Trophoblast cell (in vitro differentiated cells and primary cell): ENCODE data around the gene MYZAP.
A peak's percentile ranks its signal among the peaks of the same experiment; 100 is the strongest.

ENCODE experiments used
- DNase-seq, 2 donors: peaks; one replicate each; pipeline ENCODE4 v3.0.0-alpha.2; 2016
- H2AFZ ChIP-seq: 2 replicates; pipeline ENCODE4 v1.6.1; 2013; ENCODE audit warnings: low read length, moderate library complexity, mild to moderate bottlenecking; ENCODE audit not compliant: insufficient read depth, poor library complexity
- H2AK5ac ChIP-seq: 2 replicates; pipeline ENCODE4 v1.6.1; 2013; ENCODE audit warnings: mild to moderate bottlenecking, low read length
- H2BK120ac ChIP-seq: 2 replicates; pipeline ENCODE4 v1.6.1; 2013; ENCODE audit warnings: low read length, mild to moderate bottlenecking, moderate library complexity; ENCODE audit not compliant: insufficient read depth, poor library complexity
- H2BK12ac ChIP-seq: 2 replicates; pipeline ENCODE4 v1.6.1; 2013; ENCODE audit warnings: mild to moderate bottlenecking, low read length, moderate library complexity
- H2BK5ac ChIP-seq: 2 replicates; pipeline ENCODE4 v1.6.1; 2013; ENCODE audit warnings: low read length, low read depth, moderate library complexity, mild to moderate bottlenecking; ENCODE audit not compliant: poor library complexity
- H3K14ac ChIP-seq: 2 replicates; pipeline ENCODE4 v1.6.1; 2013; ENCODE audit warnings: mild to moderate bottlenecking, low read length
- H3K18ac ChIP-seq: 2 replicates; pipeline ENCODE4 v1.6.1; 2013; ENCODE audit warnings: mild to moderate bottlenecking, low read length
- H3K23ac ChIP-seq: 2 replicates; pipeline ENCODE4 v1.6.1; 2013; ENCODE audit warnings: low read length
- H3K27ac ChIP-seq: 2 replicates; pipeline ENCODE4 v1.5.1; 2013; ENCODE audit warnings: low read depth, mild to moderate bottlenecking, inconsistent platforms, low read length, moderate library complexity
- H3K27me3 ChIP-seq: 2 replicates; pipeline ENCODE4 v1.6.1; 2013; ENCODE audit warnings: inconsistent platforms, mild to moderate bottlenecking, low read length, moderate library complexity; ENCODE audit not compliant: insufficient read depth
- H3K36me3 ChIP-seq, 2 experiments: 1 replicate in 1 of 2; 2 replicates in 1 of 2; pipeline ENCODE4 v1.6.1; 2013; ENCODE audit warnings: low read length in 2 of 2, mild to moderate bottlenecking in 2 of 2, moderate library complexity in 1 of 2; ENCODE audit not compliant: insufficient read depth in 2 of 2, control insufficient read depth in 1 of 2
- H3K4ac ChIP-seq: 2 replicates; pipeline ENCODE4 v1.6.1; 2013; ENCODE audit warnings: low read depth, mild to moderate bottlenecking, low read length, moderate library complexity
- H3K4me1 ChIP-seq, 2 experiments: 1 replicate in 1 of 2; 2 replicates in 1 of 2; pipeline ENCODE4 v1.6.1; 2013; ENCODE audit warnings: low read length in 2 of 2, mild to moderate bottlenecking in 2 of 2, moderate library complexity in 1 of 2; ENCODE audit not compliant: insufficient read depth in 2 of 2, control insufficient read depth in 1 of 2
- H3K4me2 ChIP-seq: 2 replicates; pipeline ENCODE4 v1.6.1; 2013; ENCODE audit warnings: inconsistent platforms, mild to moderate bottlenecking, low read length, moderate library complexity
- H3K4me3 ChIP-seq: 2 replicates; pipeline ENCODE4 v1.5.1; 2013; ENCODE audit warnings: mild to moderate bottlenecking, low read depth, low read length, inconsistent platforms
- H3K79me1 ChIP-seq: one replicate; pipeline ENCODE4 v1.6.1; 2013; ENCODE audit warnings: low read length
- H3K79me2 ChIP-seq: 2 replicates; pipeline ENCODE4 v1.6.1; 2013; ENCODE audit warnings: low read length, mild to moderate bottlenecking; ENCODE audit not compliant: control insufficient read depth, insufficient read depth, poor library complexity
- H3K9ac ChIP-seq: 2 replicates; pipeline ENCODE4 v1.6.1; 2013; ENCODE audit warnings: mild to moderate bottlenecking, low read length
- H3K9me3 ChIP-seq: 2 replicates; pipeline ENCODE4 v1.6.1; 2013; ENCODE audit warnings: low read depth, mild to moderate bottlenecking, control low read depth, inconsistent platforms, low read length; ENCODE audit not compliant: insufficient read depth
- H4K12ac ChIP-seq: 2 replicates; pipeline ENCODE4 v1.6.1; 2013; ENCODE audit warnings: low read depth, mild to moderate bottlenecking, low read length, moderate library complexity
- H4K8ac ChIP-seq: 2 replicates; pipeline ENCODE4 v1.6.1; 2013; ENCODE audit warnings: low read depth, mild to moderate bottlenecking, low read length, moderate library complexity
- H4K91ac ChIP-seq: one replicate; pipeline ENCODE4 v1.6.1; 2013; ENCODE audit warnings: low read depth, mild to moderate bottlenecking, low read length, moderate library complexity
- WGBS: extraction: QIAGEN DNeasy Blood & Tissue Kit; methylation state at CpG from one replicate; pipeline ENCODE4 v1.1.7; 2013; ENCODE audit warnings: missing lambda C conversion rate; ENCODE audit not compliant: insufficient read length, insufficient coverage; ENCODE audit errors: extremely low coverage; 5-methylcytosine and 5-hydroxymethylcytosine counted together

MYZAP gene

DNA sequence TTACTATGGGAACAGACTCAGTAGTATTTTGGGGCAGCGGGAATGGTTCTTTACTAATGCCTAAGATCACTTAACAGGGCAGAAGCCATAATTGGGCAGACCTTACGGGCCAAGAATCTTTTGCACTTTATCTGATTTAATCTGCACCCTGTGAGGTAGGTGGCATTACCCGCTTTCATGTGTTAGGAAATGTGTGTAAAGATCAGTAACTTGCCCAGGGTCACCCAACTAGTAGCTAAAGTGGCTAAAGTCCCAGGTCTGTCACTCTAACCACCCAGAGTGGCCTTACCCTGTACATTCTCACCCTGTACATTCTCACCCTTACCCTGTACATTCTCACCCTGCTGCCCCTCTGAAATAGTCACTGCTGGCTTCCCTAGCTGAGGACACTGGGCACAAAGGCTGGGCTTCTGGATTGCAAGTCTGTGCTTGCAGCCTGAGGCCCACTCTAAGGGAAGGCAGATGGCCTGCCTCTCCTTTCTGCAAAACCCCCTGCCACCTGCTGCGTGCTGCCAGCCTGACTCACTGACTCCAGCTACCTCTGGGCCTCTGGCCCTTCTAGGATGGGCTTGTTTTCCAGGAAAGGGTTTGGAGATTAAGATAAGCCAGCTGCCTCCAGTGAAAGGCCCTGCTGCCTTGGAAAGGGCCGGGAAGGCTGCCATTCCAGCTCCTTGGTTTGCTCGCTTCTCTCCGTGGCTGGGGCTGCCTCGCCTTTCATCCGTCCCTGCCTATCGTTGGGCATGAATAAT is 37.5 kb upstream of the MYZAP start:
- Histone ChIP-seq H2AK5ac (peak overlapping the region; percentile 4), H3K9ac (no peak overlapping the region), H2BK120ac (no peak overlapping the region), H3K4ac (no peak overlapping the region), H3K27me3 (no peaks in the 10 kb centered on the region), H3K18ac (no peak overlapping the region), H4K12ac (no peak overlapping the region), H3K23ac (no peak overlapping the region), H3K4me3 (no peak overlapping the region), H4K91ac (peak overlapping the region; percentile 16), H3K79me2 (peaks cover 1% of the 10 kb centered on the region), H3K79me1 (peaks cover 18% of the 10 kb centered on the region), H2AFZ (no peak overlapping the region), H3K4me2 (no peak overlapping the region), H2BK5ac (no peak overlapping the region), H3K4me1 (peaks cover 29 to 37% of the 10 kb centered on the region in 2 experiments), H3K9me3 (no peaks in the 10 kb centered on the region), H4K8ac (no peak overlapping the region), H3K27ac (no peak overlapping the region), H2BK12ac (no peak overlapping the region), H3K14ac (no peak overlapping the region), H3K36me3 (peaks cover 0 to 3% of the 10 kb centered on the region in 2 experiments)
- no CpG with 5 or more reads among the region's 10 CpGs for WGBS
- peak; percentile 59 to 78 for DNase-seq

DNA sequence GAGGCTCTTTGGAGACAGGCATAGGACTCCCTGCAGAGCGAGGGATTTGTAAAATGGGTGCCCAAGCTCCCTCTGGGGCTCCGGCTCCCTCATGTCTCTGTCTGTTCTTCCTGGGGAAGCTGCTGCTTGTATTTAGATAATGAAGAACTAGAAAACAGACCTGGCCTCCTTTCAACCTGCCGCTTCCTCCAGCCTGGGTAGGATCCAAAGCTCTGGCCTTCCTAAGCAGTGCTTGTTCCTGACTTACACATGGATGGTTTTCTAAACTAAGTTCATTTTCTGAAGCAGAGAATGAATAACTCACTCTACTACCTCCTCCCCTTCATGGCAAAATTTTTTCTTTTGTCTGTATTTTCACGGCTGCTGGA is 36.9 kb upstream of the MYZAP start:
- DNase-seq, result no peak
- Histone ChIP-seq H4K8ac (no peak overlapping the region), H3K9ac (no peak overlapping the region), H2BK5ac (no peak overlapping the region), H3K27ac (no peak overlapping the region), H3K23ac (no peak overlapping the region), H2AFZ (no peak overlapping the region), H4K91ac (peak overlapping the region; percentile 16), H2AK5ac (no peak overlapping the region), H3K79me2 (peaks cover 1% of the 10 kb centered on the region), H3K4me3 (no peak overlapping the region), H3K79me1 (peaks cover 18% of the 10 kb centered on the region), H3K9me3 (no peaks in the 10 kb centered on the region), H3K27me3 (no peaks in the 10 kb centered on the region), H2BK12ac (no peak overlapping the region), H2BK120ac (no peak overlapping the region), H4K12ac (no peak overlapping the region), H3K4me1 (peaks cover 29 to 36% of the 10 kb centered on the region in 2 experiments), H3K14ac (no peak overlapping the region), H3K36me3 (peaks cover 0 to 3% of the 10 kb centered on the region in 2 experiments), H3K4me2 (no peak overlapping the region), H3K4ac (no peak overlapping the region), H3K18ac (no peak overlapping the region)
- WGBS, result no CpG with 5 or more reads among the region's 4 CpGs

DNA sequence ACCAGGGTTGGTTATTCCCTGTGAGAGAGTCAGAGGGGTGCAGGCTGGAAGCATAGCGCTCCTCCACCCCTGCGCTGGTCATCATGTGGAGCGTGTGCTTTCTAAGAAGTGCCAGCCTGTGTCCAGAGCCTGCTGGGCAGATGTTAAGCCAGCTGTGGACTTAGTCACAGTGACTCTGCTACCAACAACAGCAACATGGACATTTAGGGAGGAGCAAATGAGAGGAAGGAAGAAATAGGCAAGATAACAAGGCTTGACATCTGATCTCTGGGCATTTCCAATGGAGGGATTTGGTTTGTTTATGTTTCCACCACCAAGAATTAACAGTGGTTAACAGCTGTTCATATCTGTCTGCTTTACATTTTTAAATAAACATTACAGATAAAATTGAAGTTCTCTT is 36.4 kb upstream of the MYZAP start:
- no peak overlapping the region for H3K18ac ChIP-seq
- H3K27ac ChIP-seq, result no peak overlapping the region
- H3K4me2 ChIP-seq, result no peak overlapping the region
- peaks cover 18% of the 10 kb centered on the region for H3K79me1 ChIP-seq
- H3K9ac ChIP-seq, result no peak overlapping the region
- H2BK120ac ChIP-seq, result no peak overlapping the region
- no peak overlapping the region for H2AFZ ChIP-seq
- no peak overlapping the region for H2BK5ac ChIP-seq
- no peak for DNase-seq
- H4K91ac ChIP-seq, result no peak overlapping the region
- no peak overlapping the region for H3K23ac ChIP-seq
- peaks cover 29 to 36% of the 10 kb centered on the region in 2 experiments for H3K4me1 ChIP-seq
- no peak overlapping the region for H3K4ac ChIP-seq
- H3K4me3 ChIP-seq, result no peak overlapping the region
- H4K12ac ChIP-seq, result no peak overlapping the region
- peaks cover 0 to 3% of the 10 kb centered on the region in 2 experiments for H3K36me3 ChIP-seq
- no peak overlapping the region for H4K8ac ChIP-seq
- no CpG with 5 or more reads among the region's 3 CpGs for WGBS
- H3K27me3 ChIP-seq, result no peaks in the 10 kb centered on the region
- H3K79me2 ChIP-seq, result peaks cover 1% of the 10 kb centered on the region
- no peak overlapping the region for H2AK5ac ChIP-seq
- H3K14ac ChIP-seq, result peak overlapping the region; percentile 11
- no peaks in the 10 kb centered on the region for H3K9me3 ChIP-seq
- H2BK12ac ChIP-seq, result no peak overlapping the region

DNA sequence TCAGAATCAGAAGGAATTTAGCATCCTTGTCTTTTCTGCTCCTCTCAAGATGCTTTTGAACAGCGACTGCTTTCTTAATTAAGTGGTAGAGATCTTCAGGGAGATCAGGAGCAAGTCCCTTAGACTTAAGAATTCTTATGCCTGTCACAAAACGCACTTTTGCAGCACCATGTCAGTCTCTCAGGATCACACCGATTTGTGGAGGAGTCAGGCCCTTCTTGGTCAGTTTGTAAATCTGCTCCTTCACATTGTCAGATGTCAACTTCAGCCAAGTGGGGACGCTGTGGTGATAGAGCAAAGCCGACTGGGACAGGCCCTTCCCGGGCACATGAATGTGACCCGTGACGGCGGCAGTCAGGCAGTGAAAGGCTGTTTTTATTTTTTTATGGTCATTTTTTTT is 35.7 kb upstream of the MYZAP start:
- Histone ChIP-seq H3K27me3 (no peaks in the 10 kb centered on the region), H4K8ac (no peak overlapping the region), H3K79me2 (peaks cover 1% of the 10 kb centered on the region), H3K27ac (no peak overlapping the region), H3K4me3 (no peak overlapping the region), H2BK12ac (no peak overlapping the region), H4K91ac (no peak overlapping the region), H2AFZ (no peak overlapping the region), H4K12ac (no peak overlapping the region), H3K79me1 (peaks cover 18% of the 10 kb centered on the region), H2BK5ac (no peak overlapping the region), H3K9ac (no peak overlapping the region), H3K4me2 (no peak overlapping the region), H3K4ac (no peak overlapping the region), H3K14ac (no peak overlapping the region), H2AK5ac (no peak overlapping the region), H3K4me1 (peaks cover 27 to 30% of the 10 kb centered on the region in 2 experiments), H3K36me3 (peaks cover 0 to 3% of the 10 kb centered on the region in 2 experiments), H2BK120ac (no peak overlapping the region), H3K18ac (no peak overlapping the region), H3K23ac (no peak overlapping the region), H3K9me3 (no peaks in the 10 kb centered on the region)
- DNase-seq, result no peak
- WGBS, result no CpG with 5 or more reads among the region's 9 CpGs
